ENCODE measurements around the gene MADCAM1.

The MADCAM1 gene

GRCh38 chr19:492091-492531, 4.2 kb upstream of the MADCAM1 start:
- peaks cover 12% of the 10 kb centered on the region for H3K27me3 Mint-ChIP-seq (ENCODE audit: low read depth)
- H3K4me1 Mint-ChIP-seq (ENCODE audit: low read depth), result peaks cover 9% of the 10 kb centered on the region
- peaks cover 4% of the 10 kb centered on the region for H3K9me3 Mint-ChIP-seq
- H3K36me3 Mint-ChIP-seq (ENCODE audit: low read depth), result peaks cover 3% of the 10 kb centered on the region
- no peak overlapping the region for H3K4me3 Mint-ChIP-seq
- H3K27ac Mint-ChIP-seq, result no peak overlapping the region

- Mint-ChIP-seq H3K27me3 (ENCODE audit: low read depth) (peaks cover 18% of the 10 kb centered on the region), H3K9me3 (peaks cover 4% of the 10 kb centered on the region), H3K27ac (no peak overlapping the region), H3K4me3 (no peak overlapping the region), H3K4me1 (ENCODE audit: low read depth) (peaks cover 5% of the 10 kb centered on the region), H3K36me3 (ENCODE audit: low read depth) (peaks cover 3% of the 10 kb centered on the region)
These were observed 2.7 kb upstream of the MADCAM1 start for GRCh38 chr19:493391-494170.

- peaks cover 3% of the 10 kb centered on the region for H3K36me3 Mint-ChIP-seq (ENCODE audit: low read depth)
- no peak overlapping the region for H3K27ac Mint-ChIP-seq
- peaks cover 4% of the 10 kb centered on the region for H3K9me3 Mint-ChIP-seq
- peaks cover 24% of the 10 kb centered on the region for H3K27me3 Mint-ChIP-seq (ENCODE audit: low read depth)
- peaks cover 5% of the 10 kb centered on the region for H3K4me1 Mint-ChIP-seq (ENCODE audit: low read depth)
- H3K4me3 Mint-ChIP-seq, result no peak overlapping the region
These were observed 1.9 kb upstream of the MADCAM1 start for GRCh38 chr19:494171-495080.

GRCh38 chr19:495081-495401, 1.2 kb upstream of the MADCAM1 start:
- Mint-ChIP-seq H3K9me3 (peaks cover 4% of the 10 kb centered on the region), H3K36me3 (ENCODE audit: low read depth) (peaks cover 3% of the 10 kb centered on the region), H3K27ac (no peak overlapping the region)

GRCh38 chr19:495402-496111, 729 bp upstream of the MADCAM1 start:
- Mint-ChIP-seq H3K27me3 (ENCODE audit: low read depth) (peaks cover 28% of the 10 kb centered on the region), H3K9me3 (peaks cover 4% of the 10 kb centered on the region), H3K4me1 (ENCODE audit: low read depth) (peaks cover 5% of the 10 kb centered on the region), H3K27ac (no peak overlapping the region), H3K4me3 (no peak overlapping the region), H3K36me3 (ENCODE audit: low read depth) (peaks cover 3% of the 10 kb centered on the region)

More at GRCh38 chr19:495081-495401, 1.2 kb upstream of the MADCAM1 start:
- Mint-ChIP-seq H3K4me3 (no peak overlapping the region), H3K27me3 (ENCODE audit: low read depth) (peaks cover 28% of the 10 kb centered on the region), H3K4me1 (ENCODE audit: low read depth) (peaks cover 5% of the 10 kb centered on the region)

- H3K27me3 Mint-ChIP-seq (ENCODE audit: low read depth), result peaks cover 28% of the 10 kb centered on the region
- H3K36me3 Mint-ChIP-seq (ENCODE audit: low read depth), result peaks cover 3% of the 10 kb centered on the region
- H3K27ac Mint-ChIP-seq, result no peak overlapping the region
- peaks cover 4% of the 10 kb centered on the region for H3K9me3 Mint-ChIP-seq
- H3K4me3 Mint-ChIP-seq, result no peak overlapping the region
- peaks cover 6% of the 10 kb centered on the region for H3K4me1 Mint-ChIP-seq (ENCODE audit: low read depth)
These were observed 700 bp downstream of the MADCAM1 start for GRCh38 chr19:496986-497385.

- Mint-ChIP-seq H3K4me3 (no peak overlapping the region), H3K4me1 (ENCODE audit: low read depth) (peaks cover 8% of the 10 kb centered on the region), H3K27me3 (ENCODE audit: low read depth) (peaks cover 28% of the 10 kb centered on the region), H3K9me3 (peaks cover 4% of the 10 kb centered on the region), H3K36me3 (ENCODE audit: low read depth) (peaks cover 3% of the 10 kb centered on the region), H3K27ac (no peak overlapping the region)
These were observed 1.2 kb downstream of the MADCAM1 start for GRCh38 chr19:497491-497868.

- H3K9me3 Mint-ChIP-seq, result peaks cover under 1% of the 10 kb centered on the region
- H3K27ac Mint-ChIP-seq, result no peak overlapping the region
- no peak overlapping the region for H3K4me3 Mint-ChIP-seq
- peaks cover 2% of the 10 kb centered on the region for H3K36me3 Mint-ChIP-seq (ENCODE audit: low read depth)
- H3K4me1 Mint-ChIP-seq (ENCODE audit: low read depth), result peaks cover 8% of the 10 kb centered on the region
- peaks cover 28% of the 10 kb centered on the region for H3K27me3 Mint-ChIP-seq (ENCODE audit: low read depth)
These were observed 1.7 kb downstream of the MADCAM1 start for GRCh38 chr19:497869-498510.

- Mint-ChIP-seq H3K27ac (no peak overlapping the region), H3K4me1 (ENCODE audit: low read depth) (peaks cover 7% of the 10 kb centered on the region), H3K9me3 (no peaks in the 10 kb centered on the region), H3K36me3 (ENCODE audit: low read depth) (peaks cover 1% of the 10 kb centered on the region), H3K4me3 (no peak overlapping the region), H3K27me3 (ENCODE audit: low read depth) (peaks cover 28% of the 10 kb centered on the region)
These were observed 2.2 kb downstream of the MADCAM1 start for GRCh38 chr19:498511-498891.

GRCh38 chr19:498977-499623, 2.8 kb downstream of the MADCAM1 start:
- peaks cover 23% of the 10 kb centered on the region for H3K27me3 Mint-ChIP-seq (ENCODE audit: low read depth)
- no peaks in the 10 kb centered on the region for H3K9me3 Mint-ChIP-seq
- peaks cover 5% of the 10 kb centered on the region for H3K4me1 Mint-ChIP-seq (ENCODE audit: low read depth)
- no peaks in the 10 kb centered on the region for H3K36me3 Mint-ChIP-seq (ENCODE audit: low read depth)
- no peak overlapping the region for H3K4me3 Mint-ChIP-seq
- H3K27ac Mint-ChIP-seq, result no peak overlapping the region

GRCh38 chr19:501646-502045, 5.4 kb downstream of the MADCAM1 start:
- H3K9me3 Mint-ChIP-seq, result no peaks in the 10 kb centered on the region
- no peak overlapping the region for H3K4me3 Mint-ChIP-seq
- H3K36me3 Mint-ChIP-seq (ENCODE audit: low read depth), result no peaks in the 10 kb centered on the region
- no peak overlapping the region for H3K27ac Mint-ChIP-seq
- H3K4me1 Mint-ChIP-seq (ENCODE audit: low read depth), result peaks cover 14% of the 10 kb centered on the region
- H3K27me3 Mint-ChIP-seq (ENCODE audit: low read depth), result peaks cover 15% of the 10 kb centered on the region

- peaks cover 6% of the 10 kb centered on the region for H3K36me3 Mint-ChIP-seq (ENCODE audit: low read depth)
- H3K9me3 Mint-ChIP-seq, result no peaks in the 10 kb centered on the region
- peaks cover 2% of the 10 kb centered on the region for H3K27me3 Mint-ChIP-seq (ENCODE audit: low read depth)
- H3K4me3 Mint-ChIP-seq, result no peak overlapping the region
- H3K27ac Mint-ChIP-seq, result no peak overlapping the region
- H3K4me1 Mint-ChIP-seq (ENCODE audit: low read depth), result peaks cover 27% of the 10 kb centered on the region
These were observed 8.3 kb downstream of the MADCAM1 start for GRCh38 chr19:504616-505015.

GRCh38 chr19:506404-507285, 10.4 kb downstream of the MADCAM1 start:
- Mint-ChIP-seq H3K4me1 (ENCODE audit: low read depth) (peaks cover 37% of the 10 kb centered on the region), H3K27ac (peak overlapping the region; percentile 98), H3K27me3 (ENCODE audit: low read depth) (no peaks in the 10 kb centered on the region), H3K9me3 (no peaks in the 10 kb centered on the region), H3K36me3 (ENCODE audit: low read depth) (peaks cover 11% of the 10 kb centered on the region), H3K4me3 (peak overlapping the region; percentile 94)
